ACHN (cell line): ENCODE data around the gene ACIN1.
A peak's percentile ranks its signal among the peaks of the same experiment; 100 is the strongest.

Experiments
- DNase-seq: peaks from one replicate; pipeline ENCODE4 v3.0.0-alpha.2; 2015
- in situ Hi-C: cut with HindIII; loops from 2 replicates; pipeline ENCODE4 v1.10.0; 2017; ENCODE audit warnings: low sequenced_read_pairs, low pct_ligation_motif_present, low pct_unique_long_range_greater_than_20kb

ACIN1 gene

DNA sequence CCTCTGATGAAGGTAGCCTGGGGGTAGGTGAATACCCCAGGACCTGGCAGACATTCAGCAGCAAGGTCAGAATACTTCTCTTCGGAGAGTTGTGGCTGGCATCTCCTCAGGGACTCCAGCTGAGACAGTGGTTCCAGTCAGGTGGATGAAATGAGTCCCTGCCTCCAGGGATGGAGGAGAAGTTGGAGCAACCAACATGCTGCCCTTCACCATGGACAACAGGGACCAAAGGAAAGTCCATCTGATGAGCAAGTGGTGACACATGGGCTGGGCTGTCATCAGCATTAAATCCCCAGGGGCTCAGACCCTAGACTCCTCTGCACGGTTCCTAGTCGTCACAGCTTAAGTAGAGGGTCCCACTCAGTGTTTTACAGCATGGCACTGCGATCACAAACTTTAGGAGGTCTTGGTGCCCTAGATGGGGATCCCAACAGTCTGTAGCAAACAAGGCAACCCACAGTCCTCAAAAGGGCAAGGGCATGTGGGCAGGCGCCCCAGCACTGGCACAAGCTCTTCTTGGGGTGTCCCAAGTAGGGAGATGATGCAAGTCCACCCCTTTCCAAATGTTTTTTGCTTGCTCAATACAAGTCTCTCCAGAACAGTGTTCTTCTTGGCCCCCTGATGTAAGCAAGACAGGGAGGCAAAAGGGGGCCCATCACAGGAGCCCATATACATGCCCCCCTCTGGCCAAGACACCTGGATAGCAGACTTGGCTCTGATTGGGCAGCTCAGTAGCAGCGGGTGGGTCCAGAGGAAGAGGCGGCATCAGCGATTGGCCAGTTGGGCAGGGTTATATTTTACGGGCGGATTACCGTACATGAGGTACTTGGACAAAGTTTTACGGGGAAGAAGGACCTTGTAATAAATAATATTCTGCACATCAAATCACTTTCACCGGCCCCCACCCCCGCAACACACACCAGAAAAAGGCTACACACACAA is 26.8 kb downstream of the ACIN1 start:
- no peak for DNase-seq
- in situ Hi-C loops = no loop called here

DNA sequence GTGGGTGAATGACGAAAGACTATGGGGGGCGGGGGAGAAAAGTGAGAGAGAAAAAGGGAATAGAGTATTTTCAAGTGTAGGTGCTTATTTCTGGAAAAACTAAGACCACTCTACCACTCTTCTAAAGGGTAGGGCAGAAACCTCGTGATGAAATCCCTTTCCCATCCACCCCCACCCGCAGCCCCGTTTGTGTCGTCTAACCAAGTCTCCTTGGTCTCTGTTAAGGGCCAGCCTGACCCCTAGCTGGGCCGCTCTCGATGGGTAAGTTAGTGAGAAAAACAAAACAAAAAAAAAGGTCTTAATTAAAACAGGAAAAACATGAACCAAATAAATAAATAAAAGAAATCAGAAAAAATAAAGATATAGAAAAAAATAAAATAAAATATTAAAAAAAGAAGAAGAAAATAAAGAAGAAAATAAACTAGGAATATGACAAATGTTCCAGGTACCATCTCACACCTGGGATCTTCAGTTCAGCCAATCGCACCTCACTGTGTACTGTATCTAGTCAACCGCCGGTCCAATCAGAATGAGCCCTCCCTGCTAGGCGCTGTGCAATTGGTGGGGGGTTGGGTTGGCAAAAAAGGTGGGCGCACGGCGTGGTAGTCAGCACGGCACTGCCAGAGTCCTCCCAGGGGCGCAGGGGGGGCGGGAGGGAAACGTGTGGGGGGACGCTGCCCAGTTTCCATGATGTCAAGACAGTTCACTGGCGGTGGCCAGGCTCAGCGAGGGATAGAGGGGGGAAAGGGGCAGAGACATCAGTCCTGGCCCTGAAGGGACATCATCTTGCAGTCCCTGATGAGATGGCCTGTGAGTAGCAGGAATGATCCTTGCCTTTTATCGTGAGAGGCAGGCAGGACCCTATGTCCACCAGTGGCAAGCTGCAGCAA is 27.8 kb downstream of the ACIN1 start:
- no peak for DNase-seq
- in situ Hi-C loops = no loop called here

DNA sequence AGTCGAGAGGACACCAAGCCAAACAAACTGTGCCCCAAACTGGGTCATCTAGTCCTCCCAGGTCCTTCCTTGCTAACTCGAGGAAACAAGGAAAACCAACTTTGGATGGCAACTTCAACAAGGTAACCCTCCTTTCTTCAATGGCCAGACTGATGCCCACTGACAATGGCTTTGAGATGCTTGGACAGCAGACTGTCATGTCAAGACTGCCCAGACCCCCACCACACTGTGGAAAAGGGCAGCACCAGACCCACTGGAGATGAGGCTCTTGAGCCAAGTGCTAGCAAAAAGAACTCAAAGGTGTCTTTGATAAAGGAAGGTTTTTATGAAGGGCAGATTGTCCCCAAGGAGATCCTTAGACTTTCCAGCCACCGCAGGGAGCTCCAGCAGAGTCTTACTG is 28.6 kb downstream of the ACIN1 start:
- DNase-seq = no peak
- in situ Hi-C loops = no loop called here

DNA sequence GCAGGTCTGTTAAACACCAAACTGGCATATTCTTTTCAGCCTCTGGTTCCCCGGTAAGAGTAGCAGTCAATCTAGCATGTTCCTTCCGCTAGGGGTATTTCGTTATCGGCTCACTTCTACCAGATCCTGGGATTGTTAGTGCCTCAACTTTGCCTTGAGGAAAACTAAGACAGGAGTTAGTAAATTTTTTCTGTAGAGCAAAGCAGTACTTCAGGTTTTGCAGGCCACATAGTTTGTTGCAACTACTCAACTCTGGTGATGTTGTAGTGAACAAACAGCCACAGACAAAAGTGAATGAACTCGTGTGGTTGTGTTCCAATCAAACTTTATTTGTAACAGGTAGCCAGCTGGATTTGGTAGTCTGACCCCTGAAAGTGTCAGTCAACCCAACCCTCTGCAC is 31.3 kb downstream of the ACIN1 start:
- in situ Hi-C loops = no loop called here

DNA sequence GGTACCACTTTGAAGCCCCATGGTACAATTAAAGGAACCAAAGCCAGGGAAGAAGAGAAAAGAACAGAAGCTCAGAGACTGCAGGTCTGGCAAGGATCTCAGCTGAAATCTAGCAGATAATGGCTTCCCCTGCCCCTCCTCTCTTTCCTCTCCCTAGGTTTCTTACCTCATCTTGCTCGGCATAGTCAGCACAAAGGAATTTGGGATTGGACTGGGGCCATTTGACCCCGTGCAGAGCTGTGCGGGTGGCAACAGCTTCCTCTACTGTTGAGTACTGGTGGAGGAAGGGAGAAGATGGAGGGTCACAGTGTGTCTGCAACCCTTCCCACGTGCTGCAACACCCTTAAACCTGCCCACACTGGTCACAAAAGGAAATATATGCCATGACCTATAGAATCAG is 32.9 kb downstream of the ACIN1 start:
- DNase-seq = peak; percentile 95
- in situ Hi-C loops = no loop called here

More for the DNA sequence above, 31.3 kb downstream of the ACIN1 start:
- DNase-seq = no peak

DNA sequence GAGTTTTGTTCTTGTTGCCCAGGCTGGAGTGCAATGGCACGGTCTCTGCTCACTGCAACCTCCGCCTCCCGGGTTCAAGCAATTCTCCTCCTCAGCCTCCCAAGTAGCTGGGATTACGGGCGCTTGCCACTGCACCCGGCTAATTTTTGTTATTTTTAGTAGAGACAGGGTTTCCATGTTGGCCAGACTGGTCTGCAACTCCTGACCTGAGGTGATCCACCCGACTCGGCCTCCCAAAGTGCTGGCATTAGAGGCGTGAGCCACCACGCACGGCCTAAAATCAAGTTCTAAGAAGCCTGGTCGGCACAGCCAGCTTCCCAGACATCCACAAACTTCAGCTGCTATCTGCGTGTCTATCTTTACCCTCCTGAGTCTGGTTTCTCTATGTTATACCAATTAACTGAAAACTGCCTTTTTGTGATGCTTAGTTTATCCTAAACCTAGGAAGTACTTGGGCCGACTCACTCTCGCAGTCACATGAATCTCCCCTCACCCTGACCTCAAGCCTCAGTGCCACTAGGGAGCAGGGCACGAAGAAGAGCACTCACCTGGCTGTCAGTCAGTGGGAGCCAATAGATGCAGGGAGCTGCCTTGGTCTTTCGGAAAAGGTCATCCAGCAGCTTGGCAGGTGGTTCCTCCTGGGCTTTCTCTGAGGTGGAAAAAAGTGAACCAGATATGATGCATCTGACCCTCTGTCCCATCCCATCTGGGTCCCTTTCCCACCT is 34.2 kb downstream of the ACIN1 start:
- in situ Hi-C loops = no loop called here

DNA sequence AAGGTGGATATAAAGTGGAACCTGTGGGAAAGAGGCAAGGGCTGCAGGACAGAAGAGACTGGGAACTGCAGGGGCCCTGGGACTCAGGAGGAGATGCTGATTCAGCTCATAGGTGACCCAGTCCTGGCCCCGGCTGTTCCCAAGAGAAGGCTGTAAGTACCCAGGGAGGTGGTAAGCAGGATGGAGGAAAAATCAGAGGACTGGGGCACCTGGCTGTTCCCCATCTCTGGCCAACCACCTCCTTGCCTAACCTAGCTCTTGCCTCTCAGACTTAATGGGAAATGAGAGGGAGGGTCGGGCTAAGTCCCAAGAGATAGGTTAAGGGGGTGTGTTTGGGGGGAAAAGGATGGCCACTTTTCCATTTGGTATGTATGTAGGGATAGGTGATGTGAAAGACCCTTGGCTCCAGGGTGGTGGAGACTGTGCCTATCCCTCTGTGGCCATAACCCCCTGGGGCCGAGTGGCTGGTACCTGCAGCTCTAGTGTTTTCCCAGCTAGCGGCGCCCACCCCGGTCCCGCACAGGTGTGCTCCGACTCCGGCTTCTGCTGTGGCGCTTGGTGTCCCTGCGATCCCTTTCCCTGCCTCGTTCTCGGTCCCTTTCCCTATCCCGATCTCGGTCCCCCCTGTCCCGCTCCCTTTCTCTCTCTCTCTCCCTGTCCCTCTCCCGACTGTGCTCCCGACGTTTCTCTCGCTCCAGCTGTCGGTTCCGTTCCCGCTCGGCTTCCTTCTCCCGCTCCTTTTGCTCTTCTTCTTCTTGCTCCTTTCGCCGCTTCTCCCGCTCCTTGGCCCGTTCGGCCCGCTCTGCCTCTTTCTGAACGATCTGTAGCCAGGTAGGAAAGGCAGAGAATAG is 36.1 kb downstream of the ACIN1 start:
- no peak for DNase-seq
- in situ Hi-C loops = no loop called here

More for the DNA sequence above, 34.2 kb downstream of the ACIN1 start:
- DNase-seq = no peak

DNA sequence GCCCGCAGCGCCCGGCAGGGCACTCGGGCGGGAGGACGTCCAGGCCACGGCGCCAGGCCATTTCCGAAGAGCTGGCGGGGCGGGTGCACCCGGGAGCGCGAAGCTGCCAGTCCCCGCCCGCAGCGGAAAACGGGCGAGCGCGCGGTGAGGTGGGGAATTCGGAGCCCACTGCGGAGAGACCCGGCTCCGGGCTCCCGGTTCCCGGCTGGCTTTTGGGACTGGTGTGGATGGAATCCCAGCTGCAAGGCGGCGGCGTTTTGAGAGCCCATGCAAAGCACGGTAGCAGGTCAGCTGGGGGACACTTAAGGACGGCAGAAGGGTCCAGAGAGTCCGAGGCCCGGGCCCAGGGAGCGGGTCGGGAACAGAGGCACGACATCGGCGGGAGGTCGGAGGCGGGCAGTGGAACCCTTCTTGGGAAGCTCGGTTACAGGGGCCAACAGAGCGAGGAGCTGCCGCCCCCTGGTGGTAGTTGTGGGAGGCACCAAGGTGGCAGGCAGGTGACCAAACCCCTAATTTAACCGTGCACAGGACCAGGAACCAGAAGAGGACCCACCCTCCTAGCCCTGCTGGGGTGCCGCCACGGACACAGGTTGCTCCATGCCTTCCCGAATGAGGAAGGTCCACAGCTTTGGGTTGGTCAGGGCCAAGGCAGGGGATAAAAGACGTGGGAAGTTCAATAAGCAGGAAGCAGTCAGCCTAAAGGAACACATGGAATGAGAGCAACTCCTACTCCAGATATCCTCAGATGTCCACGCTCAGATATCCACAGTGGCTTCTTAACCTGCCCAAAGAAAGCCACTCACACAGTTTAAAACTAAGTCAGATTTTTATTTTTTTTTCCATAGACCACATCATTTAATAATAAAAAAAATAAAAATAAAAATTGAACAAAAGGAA is 36.9 kb downstream of the ACIN1 start:
- in situ Hi-C loops = no loop called here
- DNase-seq = peak; percentile 83

DNA sequence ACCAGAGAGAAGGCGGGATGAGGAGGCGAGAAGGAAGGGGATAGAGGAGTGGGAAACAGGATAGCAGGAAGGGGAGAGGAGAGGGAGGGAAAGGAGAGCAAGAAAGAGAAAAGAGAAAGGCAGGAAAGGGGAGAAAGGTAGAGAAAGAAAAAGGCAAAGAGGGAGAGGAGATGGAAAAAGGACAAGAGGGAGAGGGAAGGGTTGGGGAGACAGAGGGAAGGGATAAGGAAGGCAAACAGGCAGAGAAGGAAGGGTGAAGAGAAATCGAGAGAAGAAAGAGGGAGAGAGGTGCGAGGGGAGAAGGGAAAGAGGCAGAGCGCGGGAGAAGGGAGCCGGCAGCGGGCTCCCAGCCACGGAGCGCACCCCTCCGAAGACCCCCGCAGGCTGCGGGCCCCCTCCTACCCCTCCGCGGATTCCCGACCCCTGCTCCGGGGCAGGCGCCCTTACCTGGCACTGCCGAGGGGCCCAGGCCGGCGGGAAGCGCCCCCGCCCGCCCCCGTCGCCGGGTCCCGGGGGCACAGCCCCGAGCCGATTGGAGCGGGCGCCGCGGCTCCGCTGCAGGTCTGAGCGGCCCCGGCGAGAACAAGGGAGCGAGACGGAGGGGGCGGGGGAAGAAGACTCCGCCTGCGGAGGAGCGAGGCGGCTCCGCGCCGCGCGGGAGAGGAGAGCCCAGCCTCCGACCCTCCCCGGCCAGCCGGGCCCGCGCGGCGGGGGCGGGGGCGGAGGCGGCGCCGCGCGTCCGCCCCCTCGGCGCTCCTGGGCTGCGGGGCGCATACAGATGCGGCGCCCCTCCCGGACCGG is 37.8 kb downstream of the ACIN1 start, which contains the start of gene CDH24:
CDH24 (minus strand) TSS at position 565 of the 801 bp plus-strand sequence. CDS start 1,787 bp downstream, outside the sequence.
- DNase-seq = peak; percentile 77
- in situ Hi-C loops = no loop called here

DNA sequence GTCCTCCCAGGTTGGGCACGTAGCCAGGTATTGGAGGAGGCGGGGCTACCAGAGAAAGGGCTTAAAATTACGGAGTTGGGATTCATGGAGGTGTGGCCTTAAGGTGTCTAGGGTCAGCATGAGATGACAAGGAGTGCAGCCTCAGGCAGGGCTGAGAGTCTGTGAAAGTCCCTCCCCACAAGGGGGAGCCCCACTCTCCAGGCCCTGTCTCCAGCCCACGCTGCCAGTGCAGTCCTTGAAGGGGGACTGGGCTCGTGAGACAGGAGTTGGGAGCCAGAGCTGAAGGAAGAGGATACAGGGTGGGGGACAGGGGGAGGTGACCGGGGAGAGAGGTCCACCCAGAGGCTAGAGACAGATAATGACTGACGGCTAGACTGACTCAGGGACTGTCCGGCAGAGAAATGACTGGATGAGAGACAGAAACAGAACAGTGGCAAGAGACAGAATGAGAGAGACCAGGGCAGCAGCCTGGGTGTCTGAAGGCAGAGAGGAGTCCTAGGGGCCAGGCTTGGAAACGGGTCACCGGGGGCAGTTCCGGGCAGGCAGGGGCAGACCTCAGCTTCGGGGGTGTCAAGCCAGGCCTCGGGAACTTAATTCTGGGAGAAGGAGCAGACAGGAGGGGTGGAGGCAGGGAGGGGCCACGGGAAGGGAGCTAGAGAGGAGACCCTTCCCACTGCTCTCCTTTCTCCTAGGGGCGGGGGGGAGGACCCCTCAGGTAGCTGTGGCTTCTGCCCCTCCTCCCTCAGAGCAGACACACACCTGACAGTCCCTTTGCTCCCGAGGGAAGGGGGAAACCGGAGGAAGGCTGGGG is 38.6 kb downstream of the ACIN1 start:
- DNase-seq = peak; percentile 70
- in situ Hi-C loops = no loop called here

DNA sequence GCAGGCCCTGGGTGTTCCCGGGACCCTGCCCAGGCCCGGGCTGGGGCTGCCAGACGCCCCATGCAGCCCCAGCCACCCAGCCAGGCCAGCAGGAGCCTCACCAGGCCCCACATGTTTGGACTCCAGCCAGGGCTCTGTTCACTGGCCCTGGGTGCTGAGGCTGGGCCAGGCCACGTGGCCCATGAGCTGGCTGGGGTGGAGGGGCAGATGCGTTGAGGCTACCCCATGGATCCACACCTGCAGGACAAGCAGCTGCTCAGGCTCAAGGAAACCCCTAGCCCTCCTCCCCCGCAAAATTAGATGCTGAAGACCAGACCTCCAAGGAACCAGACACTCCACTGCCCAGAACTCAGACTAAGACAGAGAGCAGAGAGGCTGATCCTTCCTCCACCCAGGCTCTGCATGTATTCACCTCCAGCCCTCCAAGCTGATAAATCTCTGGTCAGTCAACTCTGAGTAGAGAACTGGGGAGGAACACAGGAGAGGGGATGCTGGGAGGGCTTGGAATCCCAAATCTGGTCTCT is 39.3 kb downstream of the ACIN1 start:
- in situ Hi-C loops = no loop called here
- no peak for DNase-seq

DNA sequence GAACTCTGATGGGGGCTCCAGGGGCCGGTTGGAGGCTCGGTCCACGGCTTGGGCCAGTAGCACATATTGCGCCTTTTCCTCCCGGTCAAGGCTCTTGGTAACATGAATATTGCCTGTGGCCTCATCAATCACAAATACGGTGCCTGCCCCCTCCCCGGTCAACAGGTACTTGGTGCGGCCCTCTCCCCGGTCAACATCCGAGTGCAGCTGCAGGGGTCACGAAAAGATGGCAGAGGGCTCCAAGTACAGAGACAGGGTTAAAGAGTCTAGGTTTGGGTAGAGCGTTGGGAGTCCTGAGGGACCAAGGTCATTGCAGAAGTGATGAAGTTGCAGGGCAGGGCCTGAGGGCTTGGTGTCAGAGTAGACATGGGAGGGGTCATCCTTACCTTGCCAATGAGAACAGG is 39.8 kb downstream of the ACIN1 start:
- no peak for DNase-seq
- in situ Hi-C loops = no loop called here

DNA sequence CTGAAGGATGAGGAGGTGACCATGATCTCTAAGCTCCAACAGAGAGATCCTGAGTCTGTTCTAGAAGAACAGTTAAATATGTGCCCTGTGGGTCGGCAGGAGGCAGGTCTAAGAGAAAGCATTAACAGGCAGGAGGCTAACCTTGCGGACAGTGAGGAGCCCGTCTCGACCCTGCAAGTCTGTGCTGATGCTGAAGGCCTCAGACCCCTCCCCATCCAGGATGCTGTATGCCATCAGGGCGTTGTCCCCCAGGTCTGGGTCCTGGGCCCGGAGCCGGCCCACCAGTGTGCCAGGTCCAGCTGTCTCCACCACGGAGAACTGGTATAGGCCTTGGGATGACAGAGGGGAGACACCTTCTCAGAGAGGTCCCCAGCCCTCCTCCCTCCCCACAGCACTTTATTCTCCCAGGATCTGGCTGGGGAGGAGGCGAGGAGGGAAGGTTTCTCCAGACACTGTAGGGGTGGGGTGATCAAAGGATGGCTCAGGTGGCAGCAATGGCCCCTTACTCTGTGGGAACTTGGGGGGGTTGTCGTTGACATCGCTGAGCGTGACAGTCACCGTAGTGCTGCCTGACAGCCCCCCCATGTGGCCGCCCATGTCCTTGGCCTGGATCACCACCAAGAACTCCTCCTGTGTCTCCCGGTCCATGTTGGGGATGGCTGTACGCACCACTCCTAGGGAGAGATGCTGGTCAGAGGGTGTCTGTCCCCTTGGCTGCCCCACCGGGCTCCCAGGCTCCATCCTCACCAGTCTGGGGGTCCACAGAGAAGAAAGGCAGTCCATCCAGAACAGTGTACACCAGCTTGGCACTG is 40.7 kb downstream of the ACIN1 start:
- no peak for DNase-seq
- in situ Hi-C loops = no loop called here

DNA sequence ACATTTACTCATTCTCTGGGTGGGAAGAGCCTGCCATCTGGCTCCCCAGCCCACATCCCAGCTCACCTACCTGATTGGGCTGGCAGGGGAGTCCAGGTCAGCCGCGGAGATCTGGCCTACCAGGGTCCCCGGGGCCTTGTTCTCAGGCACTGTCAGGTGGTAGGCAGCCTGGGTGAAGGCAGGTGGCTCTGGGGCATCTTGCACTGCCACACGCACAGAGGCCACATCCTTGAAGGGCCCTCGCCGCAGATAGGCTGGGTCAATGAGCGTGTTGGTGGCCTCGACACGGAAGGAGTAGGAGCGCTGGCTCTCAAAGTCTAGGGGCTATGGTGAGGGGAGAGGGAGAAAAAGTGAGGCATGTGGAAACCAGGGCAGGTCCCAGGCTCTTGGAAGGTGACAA is 41.5 kb downstream of the ACIN1 start:
- no peak for DNase-seq
- in situ Hi-C loops = no loop called here
